Central memory CD4-positive, alpha-beta T cell (primary cell): ENCODE measurements around the gene PROSER2.

Source experiments
- DNase-seq: peaks from one replicate; pipeline ENCODE4 v3.0.0; 2022
- total RNA-seq, 3 experiments: gene quantifications; one replicate each; lab custom pipeline; 2026; lab: John Stamatoyannopoulos, UW

The PROSER2 gene
- 1.5 to 3.9 (median 3.3) reads per million in 3 experiments for total RNA-seq

- peak; percentile 8 for DNase-seq
Observed at GRCh38 chr10:11823122-11823988, at the start of gene PROSER2. Gene PROSER2 (plus strand): TSS chr10:11823356. CDS start chr10:11852078, 28,722 bp downstream.

DNA sequence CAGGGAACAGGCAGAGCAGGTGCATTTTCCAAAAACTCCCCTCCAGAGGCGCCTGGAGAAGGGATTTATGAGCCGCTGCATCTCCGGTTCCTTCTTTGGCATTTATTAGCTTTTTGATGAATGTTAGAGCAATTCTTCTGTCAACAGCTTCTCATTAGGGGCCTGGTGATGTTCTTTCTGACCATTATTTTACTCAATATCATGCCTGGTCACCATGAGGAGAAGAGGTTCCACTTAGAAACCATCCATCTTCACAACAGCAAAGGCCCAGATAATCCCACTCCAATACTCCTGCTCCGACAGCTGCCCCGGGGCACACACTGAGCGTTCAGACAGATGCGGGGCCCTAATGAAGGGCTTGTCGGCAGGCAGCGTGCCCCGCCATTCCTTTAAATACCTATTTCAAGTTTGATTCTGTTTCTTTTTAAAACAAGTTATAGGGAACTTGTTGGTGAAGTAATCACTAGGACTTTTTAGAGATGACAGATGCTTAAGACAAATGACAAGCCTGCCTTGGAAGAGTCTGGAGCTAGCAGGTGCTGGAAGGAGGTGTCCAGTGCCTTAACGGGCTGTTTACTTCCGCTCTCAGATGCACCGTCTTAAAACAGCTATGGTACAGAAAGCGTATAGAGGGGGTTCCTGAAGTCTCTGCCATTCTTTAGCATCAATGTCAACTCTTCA lies 49.3 kb upstream of the PROSER2 start:
- no peak for DNase-seq

DNA sequence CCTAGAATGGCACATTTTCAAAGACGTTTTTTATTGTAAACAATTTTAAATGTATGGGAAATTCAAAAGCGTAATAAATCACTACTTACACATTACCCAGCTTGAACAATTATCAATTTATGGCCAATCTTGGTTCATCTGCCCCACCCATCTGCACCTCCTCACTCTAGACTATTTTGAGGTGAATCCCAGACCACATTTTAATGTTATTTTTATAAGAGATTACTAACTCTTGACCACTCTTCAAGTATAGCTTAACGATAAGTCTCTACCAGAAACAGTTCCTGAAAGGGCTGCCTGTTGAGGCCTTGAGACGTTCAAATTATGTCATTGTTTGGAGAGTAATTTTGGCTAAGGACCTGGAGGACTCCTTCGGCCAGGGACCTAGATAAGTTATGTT lies 47.7 kb upstream of the PROSER2 start:
- no peak for DNase-seq

DNA sequence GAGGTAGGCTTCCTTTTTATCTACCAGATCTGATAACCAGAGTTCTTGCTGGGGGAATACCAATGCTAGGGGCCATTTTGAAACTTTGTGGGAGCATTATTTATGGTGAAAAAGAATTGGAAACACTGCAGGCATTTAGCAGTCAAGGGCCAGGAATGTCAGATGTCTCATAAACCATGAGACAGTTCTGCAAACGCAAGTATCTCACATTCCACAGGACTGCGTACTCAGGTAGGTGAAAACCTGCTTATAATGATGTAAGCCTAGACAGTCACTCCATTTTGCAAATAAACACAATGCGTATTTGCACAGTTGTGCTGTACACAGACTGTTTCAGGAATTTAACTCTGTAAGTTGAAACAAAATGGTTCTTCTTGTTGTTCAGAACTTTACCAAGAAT lies 47.1 kb upstream of the PROSER2 start:
- DNase-seq = no peak

GRCh38 chr10:11781114-11781513 lies 42.0 kb upstream of the PROSER2 start:
- DNase-seq = no peak

DNA sequence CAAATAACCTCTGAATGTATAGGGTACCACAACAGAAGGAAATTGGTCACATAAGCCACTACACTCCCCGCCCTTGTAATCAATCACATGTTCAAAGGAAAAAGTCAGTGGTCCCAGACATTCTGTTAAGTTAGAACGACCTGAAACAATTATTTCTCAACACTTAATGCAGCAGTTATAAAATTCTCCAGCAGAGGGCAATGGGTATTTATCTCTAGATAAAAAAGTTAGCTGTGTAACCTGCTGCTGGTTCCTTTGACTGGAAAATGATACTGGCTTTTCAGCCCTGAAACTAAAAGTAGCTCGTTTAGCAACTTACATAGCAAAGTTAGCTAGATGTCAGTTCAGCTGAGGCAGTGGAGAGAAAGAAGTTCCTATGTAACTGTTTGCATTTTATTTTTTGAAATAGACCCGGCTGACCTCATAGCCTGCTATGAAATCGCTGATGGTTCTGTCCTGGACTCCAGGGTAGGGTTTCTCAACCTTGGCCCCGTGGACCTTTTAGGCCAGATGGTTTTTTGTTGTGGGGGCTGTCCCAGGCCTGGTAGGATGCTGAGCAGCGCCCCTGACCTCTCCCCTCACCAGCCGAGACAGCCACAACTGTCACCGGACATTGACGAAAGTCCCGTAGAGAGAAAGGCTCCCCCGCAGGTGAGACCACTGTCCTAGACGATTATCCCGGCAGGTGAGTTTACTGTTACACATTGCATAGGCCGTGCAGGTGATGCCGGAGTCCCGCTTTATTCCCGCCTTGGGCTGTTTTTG lies 40.2 kb upstream of the PROSER2 start:
- peak; percentile 9 for DNase-seq

DNA sequence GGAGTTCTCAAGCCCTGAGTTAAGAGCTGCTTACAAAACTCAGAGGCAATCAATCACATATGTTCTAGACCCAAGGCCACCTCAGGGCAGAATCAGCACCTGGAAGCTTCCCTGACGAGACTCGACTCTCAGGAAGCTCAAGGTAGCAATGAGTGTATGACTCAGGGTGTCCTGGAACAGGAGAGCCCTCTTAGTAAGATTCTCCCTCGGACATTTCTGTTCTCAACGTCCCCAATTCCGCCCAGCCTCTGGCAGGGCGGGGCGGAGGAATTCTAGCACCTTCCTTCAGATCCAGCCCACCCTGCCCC lies 39.6 kb upstream of the PROSER2 start:
- DNase-seq = no peak

DNA sequence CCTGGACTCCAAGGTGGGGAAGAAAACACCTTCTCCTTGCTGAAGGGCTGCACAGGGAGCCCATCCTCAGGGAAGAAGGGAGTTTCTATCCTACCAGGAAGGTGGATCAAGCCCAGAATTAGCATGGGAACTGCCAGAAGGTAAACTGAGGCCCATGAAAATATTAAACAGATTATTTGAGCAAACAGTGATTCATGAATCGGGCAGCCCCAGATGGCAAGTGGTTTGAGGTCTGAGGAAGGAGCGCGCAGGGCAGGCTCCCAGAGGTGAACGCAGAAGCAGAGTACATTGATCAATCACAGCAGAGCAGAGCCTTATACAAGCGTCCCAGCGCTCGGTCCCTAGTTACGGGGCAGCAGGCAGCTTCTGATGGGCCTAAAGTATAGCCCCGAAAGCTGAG lies 35.8 kb upstream of the PROSER2 start:
- no peak for DNase-seq

- no peak for DNase-seq
Observed at GRCh38 chr10:11787846-11788245, 35.3 kb upstream of the PROSER2 start.

DNA sequence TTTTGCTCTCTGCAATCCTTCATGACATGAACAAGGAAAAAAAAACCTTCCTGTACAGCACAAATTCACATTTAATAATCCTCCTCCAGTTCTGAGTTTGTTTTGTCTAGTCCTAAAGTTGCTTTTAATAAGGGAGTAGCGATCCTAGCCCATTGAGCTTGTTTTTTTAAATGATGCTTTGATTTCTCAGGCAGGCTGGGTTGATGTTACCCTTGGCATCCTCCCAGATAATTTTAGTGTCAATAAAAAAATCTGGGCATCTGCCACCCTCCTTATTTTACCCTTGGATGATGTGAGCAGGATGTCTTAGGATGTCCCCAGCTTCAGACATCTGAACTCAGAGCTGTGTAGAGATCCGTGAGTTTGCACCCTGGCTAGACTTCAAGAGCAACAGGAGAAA lies 33.9 kb upstream of the PROSER2 start:
- no peak for DNase-seq

DNA sequence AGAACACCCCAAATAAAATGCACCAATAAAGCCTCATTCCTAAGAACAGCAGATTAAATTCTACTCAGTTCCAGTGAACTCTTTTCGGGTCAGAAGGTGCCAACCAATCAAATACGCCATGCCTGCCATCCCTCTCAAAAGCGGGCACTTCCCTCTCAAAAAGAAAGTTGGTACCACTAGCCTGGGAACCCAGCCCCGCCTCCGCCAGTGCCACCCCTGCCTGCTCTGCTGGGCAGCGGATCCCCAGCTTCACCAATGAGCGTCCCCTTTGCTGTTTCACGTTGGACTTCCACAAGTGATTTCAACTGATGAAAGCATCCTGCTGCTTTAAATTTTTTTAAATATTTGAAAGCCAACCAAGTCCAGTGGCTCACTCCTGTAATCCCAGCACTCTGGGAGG lies 33.2 kb upstream of the PROSER2 start:
- no peak for DNase-seq

DNA sequence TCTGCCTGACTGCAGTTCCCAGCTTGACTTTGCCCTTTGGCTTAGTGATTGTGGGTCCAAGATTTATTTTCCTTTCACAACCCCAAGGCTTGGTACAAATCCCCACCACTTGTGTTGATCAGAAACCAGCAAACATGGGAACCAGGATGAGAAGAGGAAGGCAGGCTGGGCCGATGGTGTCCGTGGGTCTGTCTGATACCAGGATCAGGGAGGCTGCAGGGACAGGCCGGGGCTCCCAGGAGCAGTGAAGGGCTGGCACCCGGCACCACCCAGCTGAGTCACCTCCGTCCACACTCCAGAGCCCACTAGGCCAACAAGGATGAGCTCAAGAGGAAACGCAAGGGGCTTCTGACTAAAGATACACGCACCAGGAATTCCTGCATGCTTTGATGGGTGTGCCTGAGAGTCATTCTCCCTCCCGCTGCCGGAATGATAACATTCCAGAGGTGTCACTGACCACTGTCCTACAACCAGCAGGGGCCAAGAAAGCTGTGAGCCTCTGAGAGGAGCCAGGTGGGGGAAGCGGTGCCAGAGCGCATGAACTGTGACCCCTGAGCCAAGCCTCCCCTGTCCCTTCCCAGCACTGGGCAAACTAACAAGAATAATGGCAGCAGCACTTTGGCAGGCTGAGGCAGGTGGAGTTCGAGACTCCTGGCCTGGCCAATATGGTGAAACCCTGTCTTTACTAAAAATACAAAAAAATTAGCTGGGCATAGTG lies 29.2 kb upstream of the PROSER2 start:
- DNase-seq = no peak

GRCh38 chr10:11794566-11794965 lies 28.6 kb upstream of the PROSER2 start:
- DNase-seq = no peak

GRCh38 chr10:11795101-11795920 lies 27.8 kb upstream of the PROSER2 start:
- DNase-seq = no peak

GRCh38 chr10:11796474-11796873 lies 26.7 kb upstream of the PROSER2 start:
- no peak for DNase-seq

- no peak for DNase-seq
Observed at GRCh38 chr10:11797281-11797680, 25.9 kb upstream of the PROSER2 start.

- DNase-seq = no peak
Observed at GRCh38 chr10:11797847-11798633, 25.1 kb upstream of the PROSER2 start.

- DNase-seq = no peak
Observed at GRCh38 chr10:11798845-11799735, 24.1 kb upstream of the PROSER2 start.

DNA sequence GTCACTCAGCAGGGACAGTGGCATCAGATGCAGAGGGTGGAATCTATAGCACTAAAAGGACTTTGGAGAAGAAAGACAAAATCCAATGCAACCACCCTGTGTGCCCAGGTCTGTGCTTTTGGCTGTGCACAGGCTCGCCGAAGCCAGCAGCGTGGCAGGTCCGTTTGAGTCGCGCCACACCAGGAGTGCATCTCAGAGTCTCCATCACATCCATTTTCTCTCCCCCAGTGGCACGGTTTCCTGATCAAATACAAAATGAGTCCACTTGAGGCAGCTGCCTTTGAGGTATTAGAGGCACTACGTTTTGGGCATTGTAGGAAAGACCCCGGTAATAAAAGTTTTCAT lies 23.4 kb upstream of the PROSER2 start:
- DNase-seq = no peak

DNA sequence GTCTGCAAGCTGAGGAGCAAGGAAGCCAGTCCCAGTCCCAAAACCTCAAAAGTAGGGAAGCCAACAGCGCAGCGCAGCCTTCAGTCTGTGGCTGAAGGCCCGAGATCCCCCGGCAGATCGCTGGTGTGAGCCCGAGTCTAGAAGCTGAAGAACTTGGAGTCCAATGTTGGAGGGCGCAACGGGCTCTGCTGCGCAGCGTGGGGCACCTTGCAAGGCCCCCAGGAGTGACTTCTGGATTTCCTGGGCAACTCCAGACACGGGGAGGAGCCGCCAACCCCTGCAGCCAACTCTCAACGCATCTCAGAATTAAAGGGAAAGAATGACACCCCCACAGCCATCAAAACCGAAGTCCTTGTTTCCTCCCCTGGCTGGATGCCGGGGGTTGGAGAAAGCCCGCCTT lies 18.8 kb upstream of the PROSER2 start:
- no peak for DNase-seq
